CD4-positive, alpha-beta T cell treated with Interleukin-15 for 1 hour (primary cell): ENCODE results near the gene PCGF2.

ENCODE experiments used
- DNase-seq: peaks from one replicate; pipeline ENCODE4 v3.0.0-alpha.2; 2020

The PCGF2 gene

GRCh38 chr17:38751144-38751807, 3.1 kb upstream of the PCGF2 start:
- no peak for DNase-seq

GRCh38 chr17:38750312-38751121, 2.4 kb upstream of the PCGF2 start:
- no peak for DNase-seq

GRCh38 chr17:38750044-38750311, 1.8 kb upstream of the PCGF2 start:
- DNase-seq: no peak

GRCh38 chr17:38749223-38750043, 1.3 kb upstream of the PCGF2 start:
- no peak for DNase-seq

- no peak for DNase-seq
Observed at GRCh38 chr17:38748892-38749222, 721 bp upstream of the PCGF2 start.

- no peak for DNase-seq
Observed at GRCh38 chr17:38747463-38748148, 530 bp downstream of the PCGF2 start.

GRCh38 chr17:38746849-38747462, 1.2 kb downstream of the PCGF2 start:
- no peak for DNase-seq

- DNase-seq: no peak
Observed at GRCh38 chr17:38746004-38746848, 1.9 kb downstream of the PCGF2 start.

- no peak for DNase-seq
Observed at GRCh38 chr17:38745545-38745944, 2.6 kb downstream of the PCGF2 start.

GRCh38 chr17:38743556-38744171, 4.5 kb downstream of the PCGF2 start:
- DNase-seq: no peak

- DNase-seq: no peak
Observed at GRCh38 chr17:38742411-38743308, 5.5 kb downstream of the PCGF2 start.

- no peak for DNase-seq
Observed at GRCh38 chr17:38741921-38742410, 6.2 kb downstream of the PCGF2 start.

GRCh38 chr17:38741461-38741860, 6.7 kb downstream of the PCGF2 start:
- no peak for DNase-seq

GRCh38 chr17:38740806-38741205, 7.3 kb downstream of the PCGF2 start:
- no peak for DNase-seq

- no peak for DNase-seq
Observed at GRCh38 chr17:38740044-38740443, 8.1 kb downstream of the PCGF2 start.

- DNase-seq: no peak
Observed at GRCh38 chr17:38739305-38739704, 8.8 kb downstream of the PCGF2 start.

GRCh38 chr17:38738686-38739085, 9.4 kb downstream of the PCGF2 start:
- DNase-seq: no peak

- no peak for DNase-seq
Observed at GRCh38 chr17:38738007-38738662, 10.0 kb downstream of the PCGF2 start.

- DNase-seq: peak; percentile 58
Observed at GRCh38 chr17:38735161-38735997, 12.8 kb downstream of the PCGF2 start.
